ENCODE results near the gene WNK1. TPM values are rescaled to one million over a fixed set of nuclear protein-coding genes. Genes with fewer than 3 reads are reported as not detected.
A peak's percentile ranks its signal among the peaks of the same experiment; 100 is the strongest.

The WNK1 gene
- polyA plus RNA-seq, 1 donor from 2014 or later: 25.9 TPM

DNA sequence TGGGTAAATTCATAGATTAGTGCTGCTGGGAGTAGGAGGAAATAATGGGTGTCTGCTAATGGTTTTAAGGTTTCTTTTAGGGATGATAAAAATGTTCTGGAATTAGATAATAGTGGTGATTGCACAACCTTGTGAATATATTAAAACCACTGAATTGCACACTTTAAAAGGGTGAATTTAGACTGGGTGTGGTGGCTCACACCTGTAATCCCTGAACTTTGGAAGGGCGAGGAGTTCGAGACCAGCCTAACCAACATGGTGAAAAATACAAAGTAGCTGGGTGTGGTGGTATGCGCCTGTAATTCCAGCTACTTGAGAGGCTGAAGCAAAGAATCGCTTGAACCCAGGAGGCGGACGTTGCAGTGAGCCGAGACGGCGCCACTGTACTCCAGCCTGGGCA lies 195.9 kb downstream of the WNK1 start:
- TF ChIP-seq POLR2AphosphoS5 (IDR thresholded peaks at IDR 0.05): no peak
- no peak for TF ChIP-seq EZH2 (IDR thresholded peaks at IDR 0.05; ENCODE audit: borderline replicate concordance, insufficient read depth, low read length, poor library complexity, severe bottlenecking)
- TF ChIP-seq SMC3 (conservative IDR thresholded peaks at IDR 0.05; ENCODE audit: poor library complexity): no peak
- TF ChIP-seq, protein P1, sequence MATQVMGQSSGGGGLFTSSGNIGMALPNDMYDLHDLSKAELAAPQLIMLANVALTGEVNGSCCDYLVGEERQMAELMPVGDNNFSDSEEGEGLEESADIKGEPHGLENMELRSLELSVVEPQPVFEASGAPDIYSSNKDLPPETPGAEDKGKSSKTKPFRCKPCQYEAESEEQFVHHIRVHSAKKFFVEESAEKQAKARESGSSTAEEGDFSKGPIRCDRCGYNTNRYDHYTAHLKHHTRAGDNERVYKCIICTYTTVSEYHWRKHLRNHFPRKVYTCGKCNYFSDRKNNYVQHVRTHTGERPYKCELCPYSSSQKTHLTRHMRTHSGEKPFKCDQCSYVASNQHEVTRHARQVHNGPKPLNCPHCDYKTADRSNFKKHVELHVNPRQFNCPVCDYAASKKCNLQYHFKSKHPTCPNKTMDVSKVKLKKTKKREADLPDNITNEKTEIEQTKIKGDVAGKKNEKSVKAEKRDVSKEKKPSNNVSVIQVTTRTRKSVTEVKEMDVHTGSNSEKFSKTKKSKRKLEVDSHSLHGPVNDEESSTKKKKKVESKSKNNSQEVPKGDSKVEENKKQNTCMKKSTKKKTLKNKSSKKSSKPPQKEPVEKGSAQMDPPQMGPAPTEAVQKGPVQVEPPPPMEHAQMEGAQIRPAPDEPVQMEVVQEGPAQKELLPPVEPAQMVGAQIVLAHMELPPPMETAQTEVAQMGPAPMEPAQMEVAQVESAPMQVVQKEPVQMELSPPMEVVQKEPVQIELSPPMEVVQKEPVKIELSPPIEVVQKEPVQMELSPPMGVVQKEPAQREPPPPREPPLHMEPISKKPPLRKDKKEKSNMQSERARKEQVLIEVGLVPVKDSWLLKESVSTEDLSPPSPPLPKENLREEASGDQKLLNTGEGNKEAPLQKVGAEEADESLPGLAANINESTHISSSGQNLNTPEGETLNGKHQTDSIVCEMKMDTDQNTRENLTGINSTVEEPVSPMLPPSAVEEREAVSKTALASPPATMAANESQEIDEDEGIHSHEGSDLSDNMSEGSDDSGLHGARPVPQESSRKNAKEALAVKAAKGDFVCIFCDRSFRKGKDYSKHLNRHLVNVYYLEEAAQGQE (IDR thresholded peaks at IDR 0.05; ENCODE audit: borderline replicate concordance): no peak
- no peak for TF ChIP-seq TAF1 (IDR thresholded peaks at IDR 0.05; ENCODE audit: low read depth)
- no peak for TF ChIP-seq CTCF (IDR thresholded peaks at IDR 0.05; ENCODE audit: poor library complexity, severe bottlenecking)
- Histone ChIP-seq H2AFZ (ENCODE audit: low read depth, low read length) (no peak overlapping the region), H3K9me2 (ENCODE audit: insufficient read depth, low read length) (no peaks in the 10 kb centered on the region), H3K4me2 (ENCODE audit: low read length) (no peak overlapping the region), H3K79me2 (replicated peaks; ENCODE audit: insufficient read depth, low read length) (peaks cover 20% of the 10 kb centered on the region), H3K27ac (ENCODE audit: low read length) (no peak overlapping the region), H3K9me3 (ENCODE audit: low read length) (no peaks in the 10 kb centered on the region), H4K20me1 (ENCODE audit: insufficient read depth) (no peaks in the 10 kb centered on the region), H3K9ac (ENCODE audit: low read length) (no peak overlapping the region), H3F3A (ENCODE audit: insufficient read depth, low read length, poor library complexity, severe bottlenecking) (peaks cover 9% of the 10 kb centered on the region), H3K27me3 (ENCODE audit: insufficient read depth, low read depth, low read length) (no peaks in the 10 kb centered on the region), H3K36me3 (ENCODE audit: insufficient read depth, low read length) (no peaks in the 10 kb centered on the region), H3K4me3 (ENCODE audit: low read length) (peak overlapping the region; percentile 94)

DNA sequence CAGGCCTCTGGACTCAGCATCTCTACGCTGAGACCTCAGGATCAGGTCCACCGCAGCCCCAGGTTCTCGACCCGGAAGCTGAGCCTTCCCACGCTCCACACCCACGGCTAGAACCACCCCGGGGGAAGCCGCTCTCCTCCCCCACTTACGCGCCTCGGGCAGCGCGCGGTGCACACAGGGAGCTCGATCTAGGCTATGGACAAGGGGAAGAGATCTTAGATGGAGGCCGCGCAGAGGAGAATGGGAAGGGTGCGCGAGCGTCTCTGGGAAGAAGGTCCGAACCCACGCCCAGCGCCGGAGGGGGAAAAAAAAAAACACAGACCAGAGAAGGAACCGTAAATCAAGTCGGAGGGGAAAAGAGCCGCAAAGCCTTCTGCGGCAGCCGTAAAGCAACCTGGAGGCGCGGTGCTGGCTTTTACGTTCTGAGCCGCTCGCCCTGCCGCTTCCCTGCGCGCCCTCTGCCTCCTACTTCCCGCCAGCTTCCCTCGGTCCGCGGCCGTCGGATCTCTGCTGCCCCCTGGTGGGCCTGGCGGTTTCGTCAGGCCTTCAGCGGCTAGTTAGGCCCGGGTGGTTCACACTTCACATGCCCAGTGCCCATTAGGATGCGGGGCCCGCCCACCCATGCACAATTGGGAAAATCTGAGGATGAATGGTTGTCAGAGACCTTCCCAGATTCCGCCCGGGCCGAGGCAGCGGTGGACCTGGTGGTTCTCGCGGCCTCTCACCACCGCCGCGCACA lies 197.2 kb downstream of the WNK1 start, which contains the start of gene RAD52:
Gene RAD52 (minus strand): TSS at position 242 of the 739 bp plus-strand sequence. CDS start 16,636 bp downstream, outside the sequence.
- Histone ChIP-seq H3K9me2 (ENCODE audit: insufficient read depth, low read length) (no peaks in the 10 kb centered on the region), H4K20me1 (ENCODE audit: insufficient read depth) (no peaks in the 10 kb centered on the region), H3K9me3 (ENCODE audit: low read length) (no peaks in the 10 kb centered on the region), H3K4me3 (ENCODE audit: low read length) (peak within 1 kb of the TSS; percentile 94), H3K27ac (ENCODE audit: low read length) (peak within 1 kb of the TSS; percentile 96), H3F3A (ENCODE audit: insufficient read depth, low read length, poor library complexity, severe bottlenecking) (peaks cover 9% of the 10 kb centered on the region), H3K36me3 (ENCODE audit: insufficient read depth, low read length) (no peaks in the 10 kb centered on the region), H2AFZ (ENCODE audit: low read depth, low read length) (peak within 1 kb of the TSS; percentile 94), H3K79me2 (replicated peaks; ENCODE audit: insufficient read depth, low read length) (peaks cover 20% of the 10 kb centered on the region), H3K4me2 (ENCODE audit: low read length) (peak within 1 kb of the TSS; percentile 19), H3K9ac (ENCODE audit: low read length) (peak within 1 kb of the TSS; percentile 93), H3K27me3 (ENCODE audit: insufficient read depth, low read depth, low read length) (no peaks in the 10 kb centered on the region)
- TF ChIP-seq POLR2AphosphoS5 (IDR thresholded peaks at IDR 0.05): peak; percentile 93
- TF ChIP-seq SMC3 (conservative IDR thresholded peaks at IDR 0.05; ENCODE audit: poor library complexity): peak; percentile 97
- no peak for TF ChIP-seq EZH2 (IDR thresholded peaks at IDR 0.05; ENCODE audit: borderline replicate concordance, insufficient read depth, low read length, poor library complexity, severe bottlenecking)
- peak; percentile 49 for TF ChIP-seq EP300 (conservative IDR thresholded peaks at IDR 0.05; ENCODE audit: poor library complexity, severe bottlenecking)
- peak; percentile 87 for TF ChIP-seq MXI1 (conservative IDR thresholded peaks at IDR 0.05; ENCODE audit: poor library complexity, severe bottlenecking)
- peak; percentile 78 for TF ChIP-seq TAF1 (IDR thresholded peaks at IDR 0.05; ENCODE audit: low read depth)
- TF ChIP-seq, protein P1 (IDR thresholded peaks at IDR 0.05; ENCODE audit: borderline replicate concordance): peak; percentile 85
- peak; percentile 92 for TF ChIP-seq RAD21 (conservative IDR thresholded peaks at IDR 0.05)
- TF ChIP-seq CTCF (IDR thresholded peaks at IDR 0.05; ENCODE audit: poor library complexity, severe bottlenecking): peak; percentile 100
